HG02571 (cell line): ENCODE results near the gene LCE3B.
"Not testable (repeated sequence)": the region's sequence is repeated elsewhere in the genome, so short reads cannot be mapped to it uniquely, and the experiment has no call there.

Experiments
- ATAC-seq: cut with Tn5 transposase; IDR thresholded peaks from one replicate; pipeline ENCODE4 v1.9.1; 2021; ENCODE audit warnings: mild to moderate bottlenecking, moderate library complexity; ENCODE audit not compliant: unreplicated experiment

The LCE3B gene

GRCh38 chr1:152613511-152613910 is at the start of gene LCE3B:
LCE3B (plus strand) TSS chr1:152613811; CDS start chr1:152613811, 0 bp downstream.
- ATAC-seq = no peak

- ATAC-seq = no peak
Observed at GRCh38 chr1:152565115-152565514, 48.5 kb upstream of the LCE3B start.

GRCh38 chr1:152565535-152566215 is 47.9 kb upstream of the LCE3B start:
- no peak for ATAC-seq

GRCh38 chr1:152566681-152567080 is 46.9 kb upstream of the LCE3B start, which contains the start of gene LCE3E:
LCE3E (minus strand) TSS chr1:152566780; CDS start chr1:152566208, 572 bp downstream.
- no peak for ATAC-seq

- no peak for ATAC-seq
Observed at GRCh38 chr1:152577168-152577567, 36.4 kb upstream of the LCE3B start.

GRCh38 chr1:152579526-152579925 is 34.1 kb upstream of the LCE3B start:
- ATAC-seq = not testable (repeated sequence)

GRCh38 chr1:152580433-152580832 is 33.2 kb upstream of the LCE3B start, which contains the start of gene LCE3D:
LCE3D (minus strand) TSS chr1:152580516; CDS start chr1:152579936, 580 bp downstream.
- ATAC-seq = no peak

- ATAC-seq = no peak
Observed at GRCh38 chr1:152582647-152583046, 31.0 kb upstream of the LCE3B start.

- no peak for ATAC-seq
Observed at GRCh38 chr1:152585586-152585985, 28.0 kb upstream of the LCE3B start.

GRCh38 chr1:152596986-152597385 is 16.6 kb upstream of the LCE3B start:
- ATAC-seq = no peak

- ATAC-seq = no peak
Observed at GRCh38 chr1:152599934-152600333, 13.7 kb upstream of the LCE3B start, which contains the start of gene LCE3C. LCE3C (plus strand) TSS chr1:152600234; CDS start chr1:152600732, 498 bp downstream.

GRCh38 chr1:152621993-152622392 is 8.4 kb downstream of the LCE3B start:
- ATAC-seq = no peak

- no peak for ATAC-seq
Observed at GRCh38 chr1:152622803-152623202, 9.2 kb downstream of the LCE3B start, which contains the start of gene LCE3A. LCE3A (minus strand) TSS chr1:152623103; CDS start chr1:152623103, 0 bp downstream.

- no peak for ATAC-seq
Observed at GRCh38 chr1:152623203-152623844, 9.7 kb downstream of the LCE3B start.

GRCh38 chr1:152626744-152627143 is 13.1 kb downstream of the LCE3B start:
- no peak for ATAC-seq

- ATAC-seq = no peak
Observed at GRCh38 chr1:152630596-152630995, 17.0 kb downstream of the LCE3B start.

GRCh38 chr1:152640351-152640750 is 26.7 kb downstream of the LCE3B start:
- ATAC-seq = no peak

- ATAC-seq = no peak
Observed at GRCh38 chr1:152643945-152644344, 30.3 kb downstream of the LCE3B start.

GRCh38 chr1:152645146-152645545 is 31.5 kb downstream of the LCE3B start:
- ATAC-seq = no peak

GRCh38 chr1:152646656-152647055 is 33.0 kb downstream of the LCE3B start:
- no peak for ATAC-seq

GRCh38 chr1:152654110-152654509 is 40.5 kb downstream of the LCE3B start:
- no peak for ATAC-seq

- ATAC-seq = no peak
Observed at GRCh38 chr1:152656459-152656858, 42.8 kb downstream of the LCE3B start.
